Trophoblast cell (in vitro differentiated cells and primary cell): ENCODE data around the gene DPY19L2. TPM values are rescaled to one million over a fixed set of nuclear protein-coding genes. Genes with fewer than 3 reads are reported as not detected.
"Not testable (repeated sequence)": the region's sequence is repeated elsewhere in the genome, so short reads cannot be mapped to it uniquely, and the experiment has no call there.

Experiments
- DNase-seq, 2 donors: peaks; one replicate each; pipeline ENCODE4 v3.0.0-alpha.2; 2016
- H2AFZ ChIP-seq: 2 replicates; pipeline ENCODE4 v1.6.1; 2013; ENCODE audit warnings: low read length, moderate library complexity, mild to moderate bottlenecking; ENCODE audit not compliant: insufficient read depth, poor library complexity
- H2AK5ac ChIP-seq: 2 replicates; pipeline ENCODE4 v1.6.1; 2013; ENCODE audit warnings: mild to moderate bottlenecking, low read length
- H2BK120ac ChIP-seq: 2 replicates; pipeline ENCODE4 v1.6.1; 2013; ENCODE audit warnings: low read length, mild to moderate bottlenecking, moderate library complexity; ENCODE audit not compliant: insufficient read depth, poor library complexity
- H2BK12ac ChIP-seq: 2 replicates; pipeline ENCODE4 v1.6.1; 2013; ENCODE audit warnings: mild to moderate bottlenecking, low read length, moderate library complexity
- H2BK5ac ChIP-seq: 2 replicates; pipeline ENCODE4 v1.6.1; 2013; ENCODE audit warnings: low read length, low read depth, moderate library complexity, mild to moderate bottlenecking; ENCODE audit not compliant: poor library complexity
- H3K14ac ChIP-seq: 2 replicates; pipeline ENCODE4 v1.6.1; 2013; ENCODE audit warnings: mild to moderate bottlenecking, low read length
- H3K18ac ChIP-seq: 2 replicates; pipeline ENCODE4 v1.6.1; 2013; ENCODE audit warnings: mild to moderate bottlenecking, low read length
- H3K23ac ChIP-seq: 2 replicates; pipeline ENCODE4 v1.6.1; 2013; ENCODE audit warnings: low read length
- H3K27ac ChIP-seq: 2 replicates; pipeline ENCODE4 v1.5.1; 2013; ENCODE audit warnings: low read depth, mild to moderate bottlenecking, inconsistent platforms, low read length, moderate library complexity
- H3K27me3 ChIP-seq: 2 replicates; pipeline ENCODE4 v1.6.1; 2013; ENCODE audit warnings: inconsistent platforms, mild to moderate bottlenecking, low read length, moderate library complexity; ENCODE audit not compliant: insufficient read depth
- H3K36me3 ChIP-seq, 2 experiments: 1 replicate in 1 of 2; 2 replicates in 1 of 2; pipeline ENCODE4 v1.6.1; 2013; ENCODE audit warnings: low read length in 2 of 2, mild to moderate bottlenecking in 2 of 2, moderate library complexity in 1 of 2; ENCODE audit not compliant: insufficient read depth in 2 of 2, control insufficient read depth in 1 of 2
- H3K4ac ChIP-seq: 2 replicates; pipeline ENCODE4 v1.6.1; 2013; ENCODE audit warnings: low read depth, mild to moderate bottlenecking, low read length, moderate library complexity
- H3K4me1 ChIP-seq, 2 experiments: 1 replicate in 1 of 2; 2 replicates in 1 of 2; pipeline ENCODE4 v1.6.1; 2013; ENCODE audit warnings: low read length in 2 of 2, mild to moderate bottlenecking in 2 of 2, moderate library complexity in 1 of 2; ENCODE audit not compliant: insufficient read depth in 2 of 2, control insufficient read depth in 1 of 2
- H3K4me2 ChIP-seq: 2 replicates; pipeline ENCODE4 v1.6.1; 2013; ENCODE audit warnings: inconsistent platforms, mild to moderate bottlenecking, low read length, moderate library complexity
- H3K4me3 ChIP-seq: 2 replicates; pipeline ENCODE4 v1.5.1; 2013; ENCODE audit warnings: mild to moderate bottlenecking, low read depth, low read length, inconsistent platforms
- H3K79me1 ChIP-seq: one replicate; pipeline ENCODE4 v1.6.1; 2013; ENCODE audit warnings: low read length
- H3K79me2 ChIP-seq: 2 replicates; pipeline ENCODE4 v1.6.1; 2013; ENCODE audit warnings: low read length, mild to moderate bottlenecking; ENCODE audit not compliant: control insufficient read depth, insufficient read depth, poor library complexity
- H3K9ac ChIP-seq: 2 replicates; pipeline ENCODE4 v1.6.1; 2013; ENCODE audit warnings: mild to moderate bottlenecking, low read length
- H3K9me3 ChIP-seq: 2 replicates; pipeline ENCODE4 v1.6.1; 2013; ENCODE audit warnings: low read depth, mild to moderate bottlenecking, control low read depth, inconsistent platforms, low read length; ENCODE audit not compliant: insufficient read depth
- H4K12ac ChIP-seq: 2 replicates; pipeline ENCODE4 v1.6.1; 2013; ENCODE audit warnings: low read depth, mild to moderate bottlenecking, low read length, moderate library complexity
- H4K8ac ChIP-seq: 2 replicates; pipeline ENCODE4 v1.6.1; 2013; ENCODE audit warnings: low read depth, mild to moderate bottlenecking, low read length, moderate library complexity
- H4K91ac ChIP-seq: one replicate; pipeline ENCODE4 v1.6.1; 2013; ENCODE audit warnings: low read depth, mild to moderate bottlenecking, low read length, moderate library complexity
- WGBS: extraction: QIAGEN DNeasy Blood & Tissue Kit; methylation state at CpG from one replicate; pipeline ENCODE4 v1.1.7; 2013; ENCODE audit warnings: missing lambda C conversion rate; ENCODE audit not compliant: insufficient read length, insufficient coverage; ENCODE audit errors: extremely low coverage; 5-methylcytosine and 5-hydroxymethylcytosine counted together
- polyA plus RNA-seq: library from polyadenylated mRNA; stranded (reverse); fragments of 200-250 nt; gene quantifications from 2 replicates; pipeline ENCODE4 v1.2.3, GENCODE V29; 2013

The DPY19L2 gene
- 0.64 and 0.83 TPM in 2 replicates for polyA plus RNA-seq

GRCh38 chr12:63668028-63668799 is at the start of gene DPY19L2:
DPY19L2 (minus strand) TSS chr12:63668493; CDS start chr12:63668393, 100 bp downstream.
- Histone ChIP-seq H3K79me2 (no peaks in the 10 kb centered on the region), H4K8ac (peak within 1 kb of the TSS; percentile 93), H2AFZ (peak within 1 kb of the TSS; percentile 99), H3K4ac (no peak within 1 kb of the TSS), H3K4me3 (peak within 1 kb of the TSS; percentile 76), H2BK120ac (peak within 1 kb of the TSS; percentile 2), H3K36me3 (no peaks in the 10 kb centered on the region), H2AK5ac (no peak within 1 kb of the TSS), H2BK5ac (peak within 1 kb of the TSS; percentile 56), H3K9ac (no peak within 1 kb of the TSS), H3K27ac (no peak within 1 kb of the TSS), H3K14ac (peak within 1 kb of the TSS; percentile 74), H2BK12ac (no peak within 1 kb of the TSS), H3K18ac (peak within 1 kb of the TSS; percentile 65), H4K91ac (peak within 1 kb of the TSS; percentile 21), H3K27me3 (peaks cover 6% of the 10 kb centered on the region), H3K9me3 (no peaks in the 10 kb centered on the region), H4K12ac (peak within 1 kb of the TSS; percentile 7), H3K4me1 (no peaks in the 10 kb centered on the region), H3K4me2 (peak within 1 kb of the TSS; percentile 94), H3K23ac (no peak within 1 kb of the TSS), H3K79me1 (peaks cover 6% of the 10 kb centered on the region)
- WGBS, result no CpG with 5 or more reads among the region's 56 CpGs
- peak; percentile 29 to 64 for DNase-seq

GRCh38 chr12:63716891-63717290 is 48.6 kb upstream of the DPY19L2 start:
- not testable (repeated sequence) for H3K4me2 ChIP-seq, H4K12ac ChIP-seq, H3K9ac ChIP-seq, H4K8ac ChIP-seq, H3K4me3 ChIP-seq, H3K27ac ChIP-seq, H3K18ac ChIP-seq, H3K27me3 ChIP-seq, H3K23ac ChIP-seq, H2BK120ac ChIP-seq, H2BK5ac ChIP-seq, H3K4ac ChIP-seq, H2AK5ac ChIP-seq, H2BK12ac ChIP-seq, H3K36me3 ChIP-seq, H3K4me1 ChIP-seq, H4K91ac ChIP-seq, H3K79me2 ChIP-seq, DNase-seq, H3K9me3 ChIP-seq, H2AFZ ChIP-seq, H3K79me1 ChIP-seq, H3K14ac ChIP-seq
- WGBS, result no CpG with 5 or more reads among the region's 4 CpGs

GRCh38 chr12:63715107-63715625 is 46.9 kb upstream of the DPY19L2 start:
- H3K23ac ChIP-seq, H2BK12ac ChIP-seq, H3K18ac ChIP-seq, H2BK120ac ChIP-seq, H3K4ac ChIP-seq, H2AK5ac ChIP-seq, H2AFZ ChIP-seq, H3K79me1 ChIP-seq, H4K8ac ChIP-seq, H4K91ac ChIP-seq, H3K4me3 ChIP-seq, H3K27ac ChIP-seq, H3K79me2 ChIP-seq, H4K12ac ChIP-seq, H2BK5ac ChIP-seq, H3K4me2 ChIP-seq, H3K9ac ChIP-seq, H3K4me1 ChIP-seq, DNase-seq, H3K9me3 ChIP-seq, H3K36me3 ChIP-seq, H3K27me3 ChIP-seq, H3K14ac ChIP-seq: not testable (repeated sequence)
- WGBS, result no CpG with 5 or more reads among the region's 3 CpGs

GRCh38 chr12:63714409-63714808 is 46.1 kb upstream of the DPY19L2 start:
- H4K12ac ChIP-seq, H3K4me2 ChIP-seq, H4K91ac ChIP-seq, H2BK120ac ChIP-seq, H3K79me2 ChIP-seq, H3K4me3 ChIP-seq, H2AK5ac ChIP-seq, H3K4me1 ChIP-seq, DNase-seq, H3K9ac ChIP-seq, H3K23ac ChIP-seq, H2AFZ ChIP-seq, H4K8ac ChIP-seq, H3K18ac ChIP-seq, H2BK5ac ChIP-seq, H3K4ac ChIP-seq, H3K27ac ChIP-seq, H2BK12ac ChIP-seq, H3K27me3 ChIP-seq, H3K9me3 ChIP-seq, H3K79me1 ChIP-seq, H3K14ac ChIP-seq, H3K36me3 ChIP-seq: not testable (repeated sequence)
- WGBS, result no CpG with 5 or more reads among the region's 1 CpG
